SK-N-SH treated with all-trans-retinoic acid at 6 μM for 48 hours (cell line): ENCODE data around the gene AKR1E2.

Experiments used
- BACH2 ChIP-seq: fragments of 250-450 bp; sonication (Bioruptor Pico); IDR thresholded peaks from 2 replicates; pipeline ENCODE4 v1.9.0; 2021; ENCODE audit warnings: mild to moderate bottlenecking, borderline replicate concordance
- CSDC2 ChIP-seq: fragments of 250-450 bp; sonication (Bioruptor Pico); IDR thresholded peaks from 2 replicates; pipeline ENCODE4 v1.5.0; 2020; ENCODE audit warnings: mild to moderate bottlenecking, moderate library complexity
- GLIS3 ChIP-seq: fragments of 250-450 bp; sonication (Bioruptor Pico); IDR thresholded peaks from 2 replicates; pipeline ENCODE4 v1.5.0; 2020; ENCODE audit warnings: mild to moderate bottlenecking, moderate library complexity
- PPARA ChIP-seq: fragments of 250-450 bp; sonication (Bioruptor Pico); IDR thresholded peaks from 2 replicates; pipeline ENCODE4 v1.5.0; 2020; ENCODE audit warnings: mild to moderate bottlenecking, borderline replicate concordance
- SNAI2 ChIP-seq: fragments of 250-450 bp; sonication (Bioruptor Pico); IDR thresholded peaks from 2 replicates; pipeline ENCODE4 v1.5.0; 2020; ENCODE audit warnings: mild to moderate bottlenecking, moderate library complexity
- TCF4 ChIP-seq: fragments of 250-450 bp; sonication (Bioruptor Pico); IDR thresholded peaks from 2 replicates; pipeline ENCODE4 v1.8.0; 2021; ENCODE audit warnings: mild to moderate bottlenecking, moderate library complexity, borderline replicate concordance
- ZC3H10 ChIP-seq: fragments of 250-450 bp; sonication (Bioruptor Pico); IDR thresholded peaks from 2 replicates; pipeline ENCODE4 v1.5.1; 2021; ENCODE audit warnings: mild to moderate bottlenecking, moderate library complexity
- ZFP3 ChIP-seq: fragments of 250-450 bp; sonication (Bioruptor Pico); IDR thresholded peaks from 2 replicates; pipeline ENCODE4 v1.5.0; 2020; ENCODE audit warnings: mild to moderate bottlenecking, moderate library complexity
- ZFP30 ChIP-seq: fragments of 450-650 bp; formaldehyde crosslinking; IDR thresholded peaks from 2 replicates; pipeline ENCODE4 v1.5.0; 2022; ENCODE audit warnings: mild to moderate bottlenecking, moderate library complexity
- ZNF565 ChIP-seq: fragments of 450-650 bp; formaldehyde crosslinking; conservative IDR thresholded peaks from 2 replicates; pipeline ENCODE4 v1.5.0; 2020; ENCODE audit warnings: low read depth, mild to moderate bottlenecking, moderate library complexity
- ZNF70 ChIP-seq: fragments of 450-650 bp; formaldehyde crosslinking; IDR thresholded peaks from 2 replicates; pipeline ENCODE4 v1.5.0; 2020; ENCODE audit warnings: mild to moderate bottlenecking, moderate library complexity
- ZNF8 ChIP-seq: fragments of 450-650 bp; formaldehyde crosslinking; IDR thresholded peaks from 2 replicates; pipeline ENCODE4 v1.5.0; 2020; ENCODE audit warnings: mild to moderate bottlenecking, moderate library complexity

DNA sequence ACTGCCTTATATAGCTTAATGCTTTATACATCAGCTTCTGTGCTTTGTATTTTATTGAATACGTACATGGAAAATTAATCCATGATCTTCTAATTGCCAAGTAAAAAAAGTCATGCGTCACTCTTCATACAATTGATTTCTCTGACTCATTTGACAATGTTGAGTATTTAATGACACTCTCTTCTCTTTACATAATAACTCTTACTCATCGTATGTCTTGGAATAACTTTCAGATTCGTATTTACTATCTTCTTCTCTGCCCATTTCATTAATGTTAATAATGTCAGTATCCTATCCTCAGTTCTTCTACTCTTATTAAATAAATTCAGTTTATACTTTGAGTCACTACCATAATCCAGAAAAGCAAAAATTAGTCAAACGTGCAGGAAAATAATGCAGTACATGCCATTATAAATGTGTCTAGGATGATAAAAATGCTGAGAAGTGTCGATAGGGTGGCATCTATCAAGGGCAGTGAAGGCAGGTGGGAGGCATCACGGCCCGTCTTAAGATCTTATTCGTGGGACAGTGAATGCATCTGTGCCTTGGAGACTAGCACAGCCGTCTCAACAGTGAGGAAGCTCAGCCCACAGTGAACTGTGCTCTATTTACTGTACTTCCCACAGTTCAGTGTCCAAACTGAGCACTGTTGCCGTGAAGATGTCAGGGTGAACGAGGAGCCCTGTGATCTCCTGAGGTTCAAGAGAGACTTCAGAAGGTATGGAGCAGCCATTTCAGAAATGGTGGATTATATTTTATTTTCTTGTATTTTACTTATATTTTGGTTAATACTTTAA, 39.8 kb upstream of the AKR1E2 start:
- no peak for TF ChIP-seq TCF4 (CRISPR knock-in tag)
- no peak for TF ChIP-seq ZFP30 (CRISPR knock-in tag)
- no peak for TF ChIP-seq PPARA (CRISPR knock-in tag)
- TF ChIP-seq ZNF70 (CRISPR knock-in tag), result no peak
- TF ChIP-seq ZNF565 (CRISPR knock-in tag), result no peak
- TF ChIP-seq GLIS3 (CRISPR knock-in tag), result no peak
- TF ChIP-seq ZFP3, result no peak
- TF ChIP-seq ZC3H10 (CRISPR knock-in tag), result no peak
- no peak for TF ChIP-seq SNAI2 (CRISPR knock-in tag)
- TF ChIP-seq BACH2 (CRISPR knock-in tag), result no peak
- TF ChIP-seq ZNF8 (CRISPR knock-in tag), result no peak
- TF ChIP-seq CSDC2, result no peak
